CD4-positive, alpha-beta T cell treated with Interleukin-6 at 100 ng/mL for 8 hours (primary cell): ENCODE results near the gene CDK6.
"Not testable (repeated sequence)": the region's sequence is repeated elsewhere in the genome, so short reads cannot be mapped to it uniquely, and the experiment has no call there.

Source experiments
- DNase-seq: peaks from one replicate; pipeline ENCODE4 v3.0.0-alpha.2; 2020; ENCODE audit warnings: mixed read lengths, low spot score

CDK6 gene

DNA sequence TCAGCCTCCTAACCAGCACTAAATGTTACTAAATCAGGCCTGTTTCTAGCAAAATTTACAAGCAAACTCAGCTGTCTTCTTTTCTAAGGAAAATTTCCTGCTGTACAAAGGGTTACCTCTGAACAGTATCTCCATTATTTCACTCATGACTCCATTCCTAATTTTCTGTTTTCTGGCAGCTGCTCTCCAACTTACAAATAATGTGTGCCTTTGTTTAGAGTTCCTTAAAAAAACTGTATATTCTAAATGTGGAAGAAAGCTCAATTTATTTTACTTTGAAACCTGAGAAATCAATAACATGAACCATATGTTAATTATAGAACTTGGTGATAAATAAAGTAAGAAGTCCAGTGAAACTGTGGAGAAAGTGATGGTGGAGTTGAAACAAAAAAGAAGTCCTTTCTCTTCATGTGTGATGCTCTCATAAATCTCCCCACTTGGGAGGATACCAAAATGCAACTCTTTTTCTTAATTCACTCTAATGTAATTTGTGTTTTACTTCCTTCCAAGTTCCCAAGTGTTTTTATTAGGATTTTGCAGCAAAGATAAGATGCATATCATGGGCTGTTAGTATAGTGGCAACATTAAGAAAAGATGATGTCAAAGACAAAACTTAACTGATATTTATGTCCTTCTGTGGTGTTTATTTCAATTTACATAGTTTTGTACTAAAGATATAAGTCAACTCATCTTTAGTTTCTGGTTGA, 74.8 kb downstream of the CDK6 start:
- no peak for DNase-seq

GRCh38 chr7:92758796-92759431, 77.5 kb downstream of the CDK6 start:
- no peak for DNase-seq

- DNase-seq = not testable (repeated sequence)
Measured at GRCh38 chr7:92757311-92757910, 79.0 kb downstream of the CDK6 start.

GRCh38 chr7:92755680-92756079, 80.7 kb downstream of the CDK6 start:
- DNase-seq = no peak

DNA sequence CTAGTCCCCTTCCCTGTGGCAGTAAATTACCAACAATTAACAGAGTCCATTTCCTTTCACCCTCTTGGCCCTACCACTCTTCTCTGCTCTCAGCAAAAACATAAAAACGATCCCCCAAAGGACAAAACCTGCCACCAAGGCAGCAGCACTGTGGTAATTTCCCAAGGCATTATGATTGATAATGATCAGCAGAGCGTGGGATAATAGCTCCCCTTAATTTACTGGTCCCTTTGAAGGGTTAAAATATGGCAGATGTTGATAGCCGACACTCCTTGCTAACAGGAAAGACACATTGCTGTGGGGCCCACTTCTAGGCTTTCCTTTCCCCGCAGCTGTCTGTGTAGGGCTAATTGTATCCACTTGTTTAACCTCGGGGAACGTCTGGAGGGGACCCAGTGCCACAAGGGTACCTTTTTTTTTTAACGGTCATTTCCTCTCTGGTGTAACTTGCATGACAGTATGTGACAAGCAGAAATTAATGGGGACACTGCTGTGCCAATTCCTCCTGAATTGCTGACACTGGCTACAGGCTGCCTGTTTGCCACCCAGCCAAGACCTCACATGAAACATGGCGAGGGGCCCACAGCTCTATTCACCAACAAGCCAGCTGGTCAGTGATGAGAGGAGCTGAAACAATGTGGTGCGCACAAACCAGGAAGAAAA, 81.3 kb downstream of the CDK6 start:
- no peak for DNase-seq

- DNase-seq = no peak
Measured at GRCh38 chr7:92753614-92754013, 82.8 kb downstream of the CDK6 start.

GRCh38 chr7:92751902-92752901, 84.2 kb downstream of the CDK6 start:
- no peak for DNase-seq

- no peak for DNase-seq
Measured at GRCh38 chr7:92750946-92751345, 85.4 kb downstream of the CDK6 start.

- no peak for DNase-seq
Measured at GRCh38 chr7:92750447-92750839, 85.9 kb downstream of the CDK6 start.

DNA sequence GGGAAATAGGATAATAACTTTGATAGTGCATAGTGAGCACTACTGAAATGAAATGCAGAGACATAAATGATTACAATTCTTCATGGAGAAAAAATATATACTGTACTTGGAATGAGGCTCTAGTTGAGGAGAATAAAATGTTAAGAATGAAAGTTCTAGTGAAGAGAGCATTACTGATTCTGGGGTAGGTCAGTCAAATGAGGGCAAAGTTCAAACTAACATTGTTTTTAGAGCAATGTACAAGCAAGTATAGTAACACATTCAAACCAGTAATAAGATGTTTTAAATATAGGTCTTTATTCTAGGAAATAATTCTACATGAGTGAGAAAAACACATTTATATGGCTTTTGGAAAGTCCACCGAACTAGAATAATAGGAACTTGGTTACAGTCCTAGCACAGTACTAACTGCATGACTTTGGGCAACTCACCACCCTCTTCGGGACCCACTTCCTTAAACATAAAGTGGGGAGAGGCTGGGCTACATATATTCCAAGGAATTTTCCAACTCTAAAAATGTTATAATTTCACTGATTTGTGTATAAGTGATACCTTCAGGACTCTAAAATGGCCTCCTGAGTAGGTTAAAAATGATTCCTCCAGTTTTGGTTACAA, 86.4 kb downstream of the CDK6 start:
- DNase-seq = no peak

GRCh38 chr7:92749327-92749755, 87.0 kb downstream of the CDK6 start:
- DNase-seq = no peak

GRCh38 chr7:92748495-92748894, 87.9 kb downstream of the CDK6 start:
- DNase-seq = no peak

DNA sequence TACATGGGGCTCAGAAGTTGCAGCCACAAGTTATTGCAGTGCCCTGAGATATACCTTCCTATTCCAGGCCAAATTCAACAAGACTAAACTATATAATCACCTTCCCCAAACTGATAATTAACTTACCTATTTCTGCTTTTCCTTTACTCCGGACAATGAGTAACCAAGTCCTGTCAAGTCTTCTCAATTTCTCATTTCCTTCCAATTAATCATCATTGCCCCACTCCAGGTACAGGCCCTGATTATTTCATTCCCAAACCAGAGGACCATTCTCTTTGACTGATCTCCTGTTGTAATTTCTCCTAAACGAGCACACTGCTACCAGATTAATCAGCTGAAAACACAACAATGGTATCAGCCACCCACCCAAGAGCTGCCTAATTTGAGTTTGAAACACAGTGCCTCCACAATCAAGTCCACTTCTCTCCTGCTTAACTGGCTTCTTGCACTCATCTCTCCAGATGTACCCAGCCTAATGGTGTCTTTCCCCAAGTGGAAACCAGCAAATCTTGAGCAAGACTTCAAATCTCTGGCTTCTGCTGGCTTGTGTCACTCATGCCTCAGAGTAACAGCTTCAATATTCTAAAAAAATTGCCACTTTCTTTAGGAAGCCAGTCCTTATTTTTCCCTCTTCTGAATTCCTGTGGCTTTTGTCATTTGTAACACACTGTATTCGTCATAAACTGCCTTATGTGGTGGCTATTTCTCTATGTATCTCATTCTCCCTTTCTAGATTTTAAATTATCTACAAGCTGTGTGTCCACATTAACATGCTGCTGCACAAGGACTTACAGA, 89.1 kb downstream of the CDK6 start:
- no peak for DNase-seq

DNA sequence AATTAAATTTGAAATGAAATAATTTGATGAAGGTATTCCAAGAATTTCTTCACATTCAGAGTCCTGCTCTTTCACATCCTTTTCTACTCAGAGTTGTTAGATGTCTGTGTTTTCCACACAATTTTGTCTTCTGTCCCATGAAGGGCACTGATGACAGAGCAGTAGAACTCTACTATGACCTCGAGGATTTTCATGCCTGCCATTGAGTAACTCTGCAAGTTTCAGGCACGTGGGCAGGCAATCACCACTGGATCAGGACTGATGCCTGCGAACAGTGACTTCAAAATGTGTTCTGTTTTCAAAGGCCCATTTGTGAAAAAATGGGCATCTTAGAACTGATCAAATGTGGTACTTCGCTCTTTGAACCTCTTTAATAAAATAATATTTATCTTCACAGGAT, 91.1 kb downstream of the CDK6 start:
- DNase-seq = no peak

DNA sequence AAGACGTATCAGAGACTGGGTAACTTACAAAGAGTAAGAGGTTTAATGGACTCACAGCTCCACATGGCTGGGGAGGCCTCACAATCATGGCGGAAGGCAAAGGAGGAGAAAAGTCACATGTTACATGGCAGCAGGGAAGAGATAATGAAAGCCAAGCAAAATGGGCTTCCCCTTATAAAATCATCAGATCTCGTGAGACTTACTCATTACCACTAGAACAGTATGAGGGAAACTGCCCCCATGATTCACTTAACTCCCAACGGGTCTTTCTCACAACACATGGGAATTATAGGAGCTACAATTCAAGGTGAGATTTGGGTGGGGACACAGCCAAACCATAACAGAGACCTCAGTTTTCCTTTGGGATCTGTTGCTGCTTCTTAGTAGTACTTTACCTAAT, 92.2 kb downstream of the CDK6 start:
- not testable (repeated sequence) for DNase-seq

- no peak for DNase-seq
Measured at GRCh38 chr7:92742186-92742585, 94.2 kb downstream of the CDK6 start.

GRCh38 chr7:92740700-92741126, 95.7 kb downstream of the CDK6 start:
- no peak for DNase-seq

DNA sequence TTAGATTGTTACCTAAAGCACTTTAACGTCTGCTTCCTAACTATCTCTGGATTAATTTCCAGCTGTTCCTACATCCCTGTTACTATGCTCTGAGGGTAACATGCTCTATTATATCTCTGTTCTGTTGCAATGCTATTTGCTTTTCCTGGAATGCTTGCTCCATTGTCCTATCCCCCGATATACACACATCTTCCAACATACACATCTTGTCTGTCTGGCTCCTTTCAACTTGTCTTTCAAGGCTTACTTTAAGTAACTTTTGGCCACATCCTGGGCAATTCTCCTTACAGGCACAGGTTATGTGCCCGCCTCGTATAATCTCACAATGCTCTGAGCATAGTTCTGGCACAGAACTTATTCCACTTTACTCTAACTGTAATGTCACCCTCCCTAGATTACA, 96.2 kb downstream of the CDK6 start:
- no peak for DNase-seq

- no peak for DNase-seq
Measured at GRCh38 chr7:92739091-92739490, 97.3 kb downstream of the CDK6 start.

DNA sequence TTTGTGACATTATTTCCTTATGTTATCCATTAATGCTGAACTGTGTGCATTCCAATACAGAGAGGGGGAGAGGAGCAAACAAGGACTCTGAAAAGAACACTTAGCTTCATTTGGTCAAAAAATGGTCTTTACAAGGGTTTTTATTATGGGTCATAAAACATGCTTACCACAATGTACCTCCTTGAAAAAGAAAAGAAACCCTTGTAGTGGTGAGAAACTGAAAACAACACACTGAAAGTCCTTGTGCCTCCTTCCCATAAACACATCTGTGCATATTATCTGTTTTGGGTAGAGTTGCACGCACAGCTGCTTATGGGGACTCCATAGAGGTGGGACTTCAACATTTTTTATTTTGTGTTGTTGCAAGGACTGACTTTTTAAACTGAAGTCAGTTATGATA, 98.7 kb downstream of the CDK6 start:
- no peak for DNase-seq
